Measurements from ENCODE around the gene RIPOR3.
A peak's percentile ranks its signal among the peaks of the same experiment; 100 is the strongest.

The RIPOR3 gene

DNA sequence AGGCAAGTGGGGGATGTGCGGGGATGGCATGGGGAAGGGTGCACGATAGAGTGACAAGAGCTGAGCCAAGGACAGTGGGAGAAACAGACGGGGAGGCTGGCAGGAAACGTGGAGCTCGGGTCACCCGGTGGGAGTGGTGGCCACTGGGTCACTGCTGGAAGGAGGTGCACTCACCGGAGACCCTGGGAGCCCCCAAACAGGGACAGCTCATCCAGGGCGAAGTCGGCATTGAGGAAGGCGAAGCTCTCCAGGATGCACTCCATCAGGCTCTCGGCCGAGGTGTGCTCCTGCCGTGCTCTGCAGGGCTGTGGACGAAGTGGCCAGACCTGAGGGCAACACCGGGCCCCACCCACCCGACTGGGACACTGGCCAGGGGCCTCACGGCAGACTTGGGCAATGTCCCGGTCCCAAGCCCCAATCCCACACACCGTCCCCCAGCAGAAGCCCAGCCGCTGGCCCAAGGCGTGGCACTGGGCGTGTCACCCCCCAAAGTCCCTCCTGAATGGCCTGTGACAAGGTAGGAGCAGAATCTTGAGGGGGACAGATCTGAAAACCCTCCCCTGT, 93.9 kb downstream of the RIPOR3 start:
- no peaks in the 10 kb centered on the region for H3K9me3 ChIP-seq (ENCODE audit: control insufficient read depth, low read length)
- peaks cover 15% of the 10 kb centered on the region for H3K4me1 ChIP-seq (ENCODE audit: control insufficient read depth, insufficient read depth, low read length)
- no peaks in the 10 kb centered on the region for H3K36me3 ChIP-seq (ENCODE audit: control insufficient read depth, insufficient read depth, low read length)
- H3K9ac ChIP-seq (ENCODE audit: low read length) = no peak overlapping the region
- H3K4me3 ChIP-seq (ENCODE audit: low read length) = no peak overlapping the region
- H3K27me3 ChIP-seq (ENCODE audit: control insufficient read depth, insufficient read depth, low read length) = peaks cover 22% of the 10 kb centered on the region

- no peaks in the 10 kb centered on the region for H3K9me3 ChIP-seq (ENCODE audit: control insufficient read depth, low read length)
- no peaks in the 10 kb centered on the region for H3K36me3 ChIP-seq (ENCODE audit: control insufficient read depth, insufficient read depth, low read length)
- no peak overlapping the region for H3K4me3 ChIP-seq (ENCODE audit: low read length)
- H3K9ac ChIP-seq (ENCODE audit: low read length) = no peak overlapping the region
- peaks cover 17% of the 10 kb centered on the region for H3K27me3 ChIP-seq (ENCODE audit: control insufficient read depth, insufficient read depth, low read length)
- H3K4me1 ChIP-seq (ENCODE audit: control insufficient read depth, insufficient read depth, low read length) = peaks cover 11% of the 10 kb centered on the region
These were observed 94.7 kb downstream of the RIPOR3 start for GRCh38 chr20:50596694-50597021.

DNA sequence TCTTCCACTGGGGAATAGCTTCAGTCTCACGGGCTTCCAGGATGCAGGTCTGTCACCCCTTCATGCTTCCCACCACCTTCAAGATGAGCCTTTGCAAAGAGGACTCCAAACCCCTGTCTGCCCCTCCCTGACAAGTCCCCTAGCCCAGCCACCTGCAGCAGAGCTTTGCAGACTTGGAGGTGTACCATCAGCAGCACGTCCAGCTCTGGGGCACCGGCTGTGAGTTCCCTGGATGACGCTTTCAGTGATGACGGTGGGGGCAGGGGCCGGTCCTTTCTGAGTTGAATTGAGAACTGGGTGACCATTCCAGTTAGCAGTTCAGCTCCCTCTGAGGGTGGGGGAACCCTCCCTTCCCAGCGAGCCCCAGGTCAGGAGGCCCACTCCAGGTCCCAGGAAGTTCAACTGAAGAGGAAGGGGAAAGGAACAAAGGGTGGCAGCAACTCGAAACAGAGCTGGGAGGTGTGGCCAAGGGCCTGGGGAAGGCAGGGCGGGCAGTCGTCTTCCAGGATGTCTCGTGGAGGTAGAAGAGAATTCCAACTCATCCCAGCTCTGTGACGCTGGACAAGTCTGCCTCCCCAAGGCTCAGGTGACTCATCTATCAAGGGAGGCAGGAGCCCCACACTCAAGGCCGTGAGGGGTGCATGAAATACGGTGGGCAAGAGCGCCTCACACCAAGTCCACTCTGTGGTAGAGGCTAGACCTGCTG, 95.2 kb downstream of the RIPOR3 start:
- Histone ChIP-seq H3K4me1 (ENCODE audit: control insufficient read depth, insufficient read depth, low read length) (peaks cover 11% of the 10 kb centered on the region), H3K9me3 (ENCODE audit: control insufficient read depth, low read length) (no peaks in the 10 kb centered on the region), H3K27me3 (ENCODE audit: control insufficient read depth, insufficient read depth, low read length) (peaks cover 17% of the 10 kb centered on the region), H3K4me3 (ENCODE audit: low read length) (no peak overlapping the region), H3K9ac (ENCODE audit: low read length) (peak overlapping the region; percentile 25), H3K36me3 (ENCODE audit: control insufficient read depth, insufficient read depth, low read length) (no peaks in the 10 kb centered on the region)

DNA sequence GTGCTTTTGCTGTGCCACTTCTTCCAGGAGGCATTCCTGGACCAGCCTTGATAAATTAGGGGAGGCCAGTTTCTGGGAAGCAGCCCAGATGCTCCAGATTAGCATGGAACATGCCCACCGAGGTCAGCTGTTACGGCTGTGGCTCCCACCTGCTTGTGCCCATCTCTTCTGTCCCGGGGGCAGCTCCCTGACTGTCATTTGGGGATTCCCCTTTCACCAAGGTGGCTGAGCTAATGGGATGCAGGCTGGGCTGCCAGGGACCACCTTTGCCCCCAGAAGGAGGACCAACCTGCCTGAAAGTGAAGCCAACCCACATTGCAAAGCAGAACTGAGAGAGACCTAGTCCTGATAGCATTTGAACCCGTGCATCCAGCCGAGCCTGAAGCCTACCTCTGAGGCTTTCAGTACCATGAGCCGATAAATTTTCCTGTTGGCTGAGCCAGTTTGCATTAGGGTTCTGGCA, 95.9 kb downstream of the RIPOR3 start:
- H3K9ac ChIP-seq (ENCODE audit: low read length) = no peak overlapping the region
- no peaks in the 10 kb centered on the region for H3K36me3 ChIP-seq (ENCODE audit: control insufficient read depth, insufficient read depth, low read length)
- H3K4me1 ChIP-seq (ENCODE audit: control insufficient read depth, insufficient read depth, low read length) = peaks cover 11% of the 10 kb centered on the region
- H3K9me3 ChIP-seq (ENCODE audit: control insufficient read depth, low read length) = no peaks in the 10 kb centered on the region
- H3K27me3 ChIP-seq (ENCODE audit: control insufficient read depth, insufficient read depth, low read length) = peaks cover 17% of the 10 kb centered on the region
- no peak overlapping the region for H3K4me3 ChIP-seq (ENCODE audit: low read length)

GRCh38 chr20:50594591-50595432, 96.5 kb downstream of the RIPOR3 start:
- Histone ChIP-seq H3K9me3 (ENCODE audit: control insufficient read depth, low read length) (no peaks in the 10 kb centered on the region), H3K9ac (ENCODE audit: low read length) (no peak overlapping the region), H3K4me1 (ENCODE audit: control insufficient read depth, insufficient read depth, low read length) (peaks cover 11% of the 10 kb centered on the region), H3K4me3 (ENCODE audit: low read length) (no peak overlapping the region), H3K27me3 (ENCODE audit: control insufficient read depth, insufficient read depth, low read length) (peaks cover 17% of the 10 kb centered on the region), H3K36me3 (ENCODE audit: control insufficient read depth, insufficient read depth, low read length) (no peaks in the 10 kb centered on the region)

GRCh38 chr20:50594231-50594590, 97.1 kb downstream of the RIPOR3 start:
- peaks cover 11% of the 10 kb centered on the region for H3K4me1 ChIP-seq (ENCODE audit: control insufficient read depth, insufficient read depth, low read length)
- H3K36me3 ChIP-seq (ENCODE audit: control insufficient read depth, insufficient read depth, low read length) = no peaks in the 10 kb centered on the region

DNA sequence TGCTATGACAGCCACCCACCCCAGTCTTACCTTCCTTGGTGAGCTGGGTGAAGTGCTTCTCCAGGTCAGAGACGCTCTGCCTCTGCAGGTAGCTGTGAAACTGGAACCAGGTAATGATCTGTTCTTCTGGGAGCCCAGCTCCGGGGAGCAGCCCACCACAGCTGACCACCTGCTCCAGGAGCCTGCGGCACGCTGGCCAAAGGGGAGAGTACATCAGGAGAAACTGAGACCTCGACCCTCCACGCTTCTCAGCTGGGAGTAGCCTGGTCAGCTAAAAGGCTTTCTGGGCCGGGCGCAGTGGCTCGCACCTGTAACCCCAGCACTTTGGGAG, 98.4 kb downstream of the RIPOR3 start:
- H3K9ac ChIP-seq (ENCODE audit: low read length) = no peak overlapping the region
- peaks cover 17% of the 10 kb centered on the region for H3K27me3 ChIP-seq (ENCODE audit: control insufficient read depth, insufficient read depth, low read length)
- H3K9me3 ChIP-seq (ENCODE audit: control insufficient read depth, low read length) = no peaks in the 10 kb centered on the region
- no peak overlapping the region for H3K4me3 ChIP-seq (ENCODE audit: low read length)
- peaks cover 11% of the 10 kb centered on the region for H3K4me1 ChIP-seq (ENCODE audit: control insufficient read depth, insufficient read depth, low read length)
- no peaks in the 10 kb centered on the region for H3K36me3 ChIP-seq (ENCODE audit: control insufficient read depth, insufficient read depth, low read length)

More at GRCh38 chr20:50594231-50594590, 97.1 kb downstream of the RIPOR3 start:
- Histone ChIP-seq H3K9ac (ENCODE audit: low read length) (no peak overlapping the region), H3K4me3 (ENCODE audit: low read length) (no peak overlapping the region), H3K9me3 (ENCODE audit: control insufficient read depth, low read length) (no peaks in the 10 kb centered on the region), H3K27me3 (ENCODE audit: control insufficient read depth, insufficient read depth, low read length) (peaks cover 17% of the 10 kb centered on the region)

- Histone ChIP-seq H3K9me3 (ENCODE audit: control insufficient read depth, low read length) (no peaks in the 10 kb centered on the region), H3K4me3 (ENCODE audit: low read length) (no peak overlapping the region), H3K9ac (ENCODE audit: low read length) (no peak overlapping the region), H3K36me3 (ENCODE audit: control insufficient read depth, insufficient read depth, low read length) (no peaks in the 10 kb centered on the region), H3K4me1 (ENCODE audit: control insufficient read depth, insufficient read depth, low read length) (peaks cover 11% of the 10 kb centered on the region), H3K27me3 (ENCODE audit: control insufficient read depth, insufficient read depth, low read length) (peaks cover 17% of the 10 kb centered on the region)
These were observed 98.9 kb downstream of the RIPOR3 start for GRCh38 chr20:50592282-50593004.

GRCh38 chr20:50591233-50591852, 100.0 kb downstream of the RIPOR3 start:
- Histone ChIP-seq H3K36me3 (ENCODE audit: control insufficient read depth, insufficient read depth, low read length) (no peaks in the 10 kb centered on the region), H3K4me3 (ENCODE audit: low read length) (no peak overlapping the region), H3K9me3 (ENCODE audit: control insufficient read depth, low read length) (no peaks in the 10 kb centered on the region), H3K9ac (ENCODE audit: low read length) (no peak overlapping the region), H3K27me3 (ENCODE audit: control insufficient read depth, insufficient read depth, low read length) (peaks cover 12% of the 10 kb centered on the region), H3K4me1 (ENCODE audit: control insufficient read depth, insufficient read depth, low read length) (peaks cover 11% of the 10 kb centered on the region)

DNA sequence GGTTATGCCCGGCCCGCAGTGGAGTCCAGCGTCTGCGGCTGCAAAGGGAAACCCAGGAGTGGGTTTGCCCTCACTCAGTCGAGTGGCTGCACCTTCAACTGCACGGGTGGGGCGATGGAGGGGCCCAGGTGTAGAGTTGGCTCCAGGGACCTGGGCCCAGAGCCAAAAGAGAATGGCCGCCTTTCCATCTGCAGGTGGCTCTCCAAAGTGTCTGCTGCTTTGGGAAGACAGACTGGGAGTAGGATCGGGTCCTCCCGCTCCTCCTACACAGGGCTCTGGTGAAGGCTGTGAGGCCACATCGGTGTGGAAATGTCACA, 101.0 kb downstream of the RIPOR3 start:
- no peak overlapping the region for H3K9ac ChIP-seq (ENCODE audit: low read length)
- H3K4me1 ChIP-seq (ENCODE audit: control insufficient read depth, insufficient read depth, low read length) = peaks cover 6% of the 10 kb centered on the region
- H3K36me3 ChIP-seq (ENCODE audit: control insufficient read depth, insufficient read depth, low read length) = no peaks in the 10 kb centered on the region
- H3K27me3 ChIP-seq (ENCODE audit: control insufficient read depth, insufficient read depth, low read length) = peaks cover 2% of the 10 kb centered on the region
- no peaks in the 10 kb centered on the region for H3K9me3 ChIP-seq (ENCODE audit: control insufficient read depth, low read length)
- H3K4me3 ChIP-seq (ENCODE audit: low read length) = no peak overlapping the region

DNA sequence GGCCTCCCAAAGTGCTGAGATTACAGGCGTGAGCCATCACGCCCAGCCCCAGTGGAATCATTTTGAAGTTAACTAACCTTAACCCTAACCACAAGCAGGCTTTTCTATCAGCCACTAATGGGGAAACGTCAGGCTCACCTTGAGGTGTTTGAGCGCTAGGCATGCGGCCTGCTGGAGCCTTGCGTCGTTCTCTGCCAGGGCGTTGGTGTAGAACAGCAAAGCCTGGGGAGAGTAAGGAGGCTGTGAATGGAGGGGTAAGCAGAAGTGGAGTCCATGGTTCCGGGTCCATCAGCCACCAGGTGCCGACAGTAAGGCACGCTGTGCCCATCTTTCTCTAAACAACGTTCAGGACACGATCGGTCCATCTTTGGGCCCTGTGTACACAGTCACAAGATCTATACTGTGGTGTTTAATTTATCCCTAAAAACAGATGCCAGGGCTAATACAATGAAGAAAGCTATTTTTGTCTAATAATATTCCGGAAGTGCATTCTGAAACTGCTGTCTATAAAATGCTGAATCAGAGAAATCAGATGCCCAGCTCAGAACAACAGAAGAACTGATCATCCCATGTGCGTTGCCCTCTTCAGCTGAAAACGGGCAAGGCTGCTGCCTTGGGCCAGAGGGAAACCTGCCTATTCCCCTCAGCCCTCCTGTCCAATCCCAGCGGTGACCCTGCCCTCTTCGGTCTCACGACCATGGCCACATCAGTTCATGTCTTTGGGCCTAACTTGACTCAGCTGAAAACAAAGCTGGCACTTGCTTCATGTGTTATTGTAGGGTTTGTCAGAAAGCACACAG, 101.6 kb downstream of the RIPOR3 start:
- H3K4me1 ChIP-seq (ENCODE audit: control insufficient read depth, insufficient read depth, low read length) = peaks cover 6% of the 10 kb centered on the region
- no peaks in the 10 kb centered on the region for H3K9me3 ChIP-seq (ENCODE audit: control insufficient read depth, low read length)
- no peaks in the 10 kb centered on the region for H3K27me3 ChIP-seq (ENCODE audit: control insufficient read depth, insufficient read depth, low read length)
- no peak overlapping the region for H3K9ac ChIP-seq (ENCODE audit: low read length)
- no peaks in the 10 kb centered on the region for H3K36me3 ChIP-seq (ENCODE audit: control insufficient read depth, insufficient read depth, low read length)
- H3K4me3 ChIP-seq (ENCODE audit: low read length) = no peak overlapping the region
